IMR-90 (cell line): ENCODE data around the gene TP73. TPM values are rescaled to one million over a fixed set of nuclear protein-coding genes. Genes with fewer than 3 reads are reported as not detected.
"Not testable (repeated sequence)": the region's sequence is repeated elsewhere in the genome, so short reads cannot be mapped to it uniquely, and the experiment has no call there.

ENCODE experiments used
- ATAC-seq: fragments of 200-7000 bp; cut with Tn5 transposase; 2 replicates; pipeline ENCODE4 v1.9.1; 2020; ENCODE audit warnings: low read depth, mild to moderate bottlenecking, moderate library complexity
- BruUV-seq: library from RNA; stranded (reverse); fragments of 400-500 nt; replicated peaks from 2 replicates; lab custom pipeline; 2021; lab: Mats Ljungman, UMichigan
- CTCF ChIA-PET: fragments of 300-600 bp; formaldehyde crosslinking; extraction: SDS; loops from one replicate; lab custom pipeline; 2021; ENCODE audit warnings: antibody characterized with exemption; lab: Yijun Ruan, JAX
- POLR2A ChIA-PET: fragments of 300-600 bp; sonication (Branson Sonifier 250); formaldehyde crosslinking; loops from one replicate; lab custom pipeline; 2022; ENCODE audit warnings: antibody characterized with exemption; ENCODE audit not compliant: unreplicated experiment; lab: Charles Lee
- DNase-seq: peaks from one replicate; pipeline ENCODE4 v3.0.0; 2013
- H2AFZ ChIP-seq: replicated peaks from 2 replicates; pipeline ENCODE3; 2013; ENCODE audit warnings: low read length, mild to moderate bottlenecking; ENCODE audit not compliant: poor library complexity
- H2AK5ac ChIP-seq: 2 replicates; pipeline ENCODE4 v1.6.1; 2013; ENCODE audit warnings: low read depth, low read length, inconsistent platforms
- H2AK9ac ChIP-seq: replicated peaks from 2 replicates; pipeline ENCODE3; 2013; ENCODE audit warnings: mild to moderate bottlenecking, low read depth, low read length, moderate library complexity; ENCODE audit not compliant: poor library complexity
- H2BK120ac ChIP-seq: 2 replicates; pipeline ENCODE4 v1.6.1; 2013; ENCODE audit warnings: low read depth, low read length, inconsistent platforms
- H2BK15ac ChIP-seq: 3 replicates; pipeline ENCODE4 v1.6.1; 2013; ENCODE audit warnings: low read depth, low read length, inconsistent platforms
- H2BK20ac ChIP-seq: 2 replicates; pipeline ENCODE4 v1.6.1; 2013; ENCODE audit warnings: low read depth, mild to moderate bottlenecking, inconsistent platforms, low read length, moderate library complexity
- H2BK5ac ChIP-seq: 2 replicates; pipeline ENCODE4 v1.6.1; 2013; ENCODE audit warnings: mild to moderate bottlenecking, low read depth, low read length, inconsistent platforms; ENCODE audit not compliant: poor library complexity, severe bottlenecking
- H3K14ac ChIP-seq: replicated peaks from 2 replicates; pipeline ENCODE4 v1.6.1; 2013; ENCODE audit warnings: low read depth, low read length, inconsistent platforms
- H3K18ac ChIP-seq: 2 replicates; pipeline ENCODE4 v1.6.1; 2013; ENCODE audit warnings: low read depth, low read length, control low read depth
- H3K23ac ChIP-seq: 2 replicates; pipeline ENCODE4 v1.6.1; 2013; ENCODE audit warnings: low read depth, low read length, inconsistent platforms
- H3K27ac ChIP-seq: 2 replicates; pipeline ENCODE4 v1.5.1; 2013; ENCODE audit warnings: mild to moderate bottlenecking, control low read depth, low read length; ENCODE audit not compliant: insufficient read depth
- H3K27me3 ChIP-seq: 2 replicates; pipeline ENCODE4 v1.6.1; 2013; ENCODE audit warnings: low read length; ENCODE audit not compliant: control insufficient read depth, insufficient read depth
- H3K36me3 ChIP-seq: 2 replicates; pipeline ENCODE4 v1.6.1; 2013; ENCODE audit warnings: low read length, mixed read lengths; ENCODE audit not compliant: control insufficient read depth, insufficient read depth
- H3K4ac ChIP-seq: 2 replicates; pipeline ENCODE4 v1.6.1; 2013; ENCODE audit warnings: low read depth, low read length, inconsistent platforms
- H3K4me1 ChIP-seq: 2 replicates; pipeline ENCODE4 v1.6.1; 2013; ENCODE audit warnings: low read length, mixed read lengths; ENCODE audit not compliant: control insufficient read depth, insufficient read depth
- H3K4me2 ChIP-seq: 2 replicates; pipeline ENCODE4 v1.6.1; 2013; ENCODE audit warnings: low read depth, mild to moderate bottlenecking, control low read depth, low read length, moderate library complexity
- H3K4me3 ChIP-seq: 2 replicates; pipeline ENCODE4 v1.5.1; 2013; ENCODE audit warnings: low read depth, mild to moderate bottlenecking, control low read depth, low read length, moderate library complexity; ENCODE audit not compliant: insufficient read depth
- H3K56ac ChIP-seq: 2 replicates; pipeline ENCODE4 v1.6.1; 2013; ENCODE audit warnings: low read length, inconsistent platforms; ENCODE audit not compliant: insufficient read depth; ENCODE audit errors: extremely low read depth
- H3K79me1 ChIP-seq, 2 experiments: 2 replicates each; pipeline ENCODE4 v1.6.1; 2013; ENCODE audit warnings: low read length in 2 of 2, inconsistent platforms in 1 of 2, low read depth in 1 of 2
- H3K9ac ChIP-seq: 2 replicates; pipeline ENCODE4 v1.6.1; 2013; ENCODE audit warnings: low read depth, low read length, control low read depth
- H3K9me1 ChIP-seq: 2 replicates; pipeline ENCODE4 v1.6.1; 2013; ENCODE audit warnings: low read length, inconsistent platforms; ENCODE audit not compliant: insufficient read depth
- H3K9me3 ChIP-seq: 2 replicates; pipeline ENCODE4 v1.6.1; 2013; ENCODE audit warnings: low read length; ENCODE audit not compliant: control insufficient read depth, insufficient read depth
- H4K20me1 ChIP-seq: 2 replicates; pipeline ENCODE4 v1.6.1; 2013; ENCODE audit warnings: low read length, inconsistent platforms; ENCODE audit not compliant: insufficient read depth
- H4K5ac ChIP-seq: 2 replicates; pipeline ENCODE4 v1.6.1; 2013; ENCODE audit warnings: mild to moderate bottlenecking, low read depth, low read length, control low read depth
- H4K8ac ChIP-seq, 2 experiments: 2 replicates each; pipeline ENCODE4 v1.6.1; 2013; ENCODE audit warnings: low read depth in 2 of 2, low read length in 2 of 2, control low read depth in 1 of 2, inconsistent platforms in 1 of 2
- H4K91ac ChIP-seq: 2 replicates; pipeline ENCODE4 v1.6.1; 2013; ENCODE audit warnings: low read depth, low read length, inconsistent platforms; ENCODE audit not compliant: insufficient read depth
- RAD21 ChIP-seq: IDR thresholded peaks from 2 replicates; pipeline ENCODE4 v1.6.1; 2012; ENCODE audit warnings: low read length, improper control_type of control experiment
- SMC3 ChIP-seq: fragments of 150-350 bp; IDR thresholded peaks from 2 replicates; pipeline ENCODE4 v1.6.1; 2016; ENCODE audit warnings: low read depth, mild to moderate bottlenecking, antibody characterized with exemption, low read length, moderate library complexity
- WGBS, 2 experiments: methylation state at CpG; one replicate each; pipeline versions ENCODE4 v1.1.5 to v1.1.7; 2013; ENCODE audit warnings: missing lambda C conversion rate in 2 of 2; ENCODE audit not compliant: insufficient read length in 1 of 2; ENCODE audit errors: extremely low coverage in 2 of 2; 5-methylcytosine and 5-hydroxymethylcytosine counted together
- dilution Hi-C: fragments of 300-500 bp; cut with HindIII; formaldehyde crosslinking; loops from one replicate; pipeline ENCODE4 v1.14.3; 2018; ENCODE audit warnings: low sequenced_read_pairs; ENCODE audit not compliant: unreplicated experiment
- in situ Hi-C: fragments of 300-500 bp; cut with MboI; formaldehyde crosslinking; loops from 3 replicates; pipeline ENCODE4 v1.14.3; 2019; ENCODE audit warnings: low sequenced_read_pairs, inconsistent platforms, mixed read lengths
- intact Hi-C: fragments of 100-400 bp; cut with micrococcal nuclease; formaldehyde crosslinking; loops from 2 replicates; pipeline ENCODE4 v1.10.0; 2022
- polyA plus RNA-seq, 3 experiments: library from polyadenylated mRNA; depleted of rRNA; stranded (reverse); fragments of >200 nt; gene quantifications; 2 replicates each; pipeline ENCODE4 v1.2.3, GENCODE V29; 2012; ENCODE audit warnings: low replicate concordance in 1 of 3
- total RNA-seq: library from RNA; depleted of rRNA; stranded (reverse); fragments of >200 nt; gene quantifications from 2 replicates; pipeline ENCODE4 v1.2.3, GENCODE V29; 2012
- TF ChIP-seq, protein P1 (sequence below): conservative IDR thresholded peaks from 2 replicates; pipeline ENCODE4 v1.5.1; 2012; ENCODE audit warnings: mild to moderate bottlenecking, low read depth, low read length, improper control_type of control experiment

TP73 gene
- total and polyA plus RNA-seq, 2 of the 4 experiments (the other 2 are of a cell fraction), result not detected

DNA sequence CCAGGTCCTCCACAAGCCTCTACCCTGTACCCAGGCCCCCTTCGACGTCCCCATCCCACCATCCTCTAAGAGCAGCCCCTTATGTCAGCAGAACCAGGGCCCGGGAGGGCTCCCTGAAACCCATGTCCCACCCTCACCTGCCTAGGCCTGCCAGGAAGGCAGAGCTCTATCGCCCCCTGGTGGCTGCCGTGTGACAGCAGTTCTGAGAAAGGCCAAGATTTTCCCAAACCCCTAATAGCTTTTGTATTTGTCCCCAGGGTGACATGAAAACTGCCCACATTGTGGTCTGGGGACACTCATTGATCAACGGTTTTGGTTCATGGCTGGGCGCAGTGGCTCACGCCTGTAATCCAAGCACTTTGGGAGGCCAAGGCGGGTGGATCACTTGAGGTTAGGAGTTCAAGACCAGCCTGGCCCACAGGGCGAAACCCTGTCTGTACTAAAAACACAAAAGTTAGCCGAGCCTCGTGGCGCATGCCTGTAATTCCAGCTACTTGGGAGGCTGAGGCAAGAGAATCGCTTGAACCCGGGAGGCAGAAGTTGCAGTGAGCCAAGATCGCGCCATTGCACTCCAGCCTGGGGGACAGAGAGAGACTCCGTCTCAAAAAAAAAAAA is 72.2 kb downstream of the TP73 start:
- H4K20me1 ChIP-seq, H2BK20ac ChIP-seq, H4K91ac ChIP-seq, H2AK5ac ChIP-seq, H4K5ac ChIP-seq, H3K36me3 ChIP-seq, H3K9me1 ChIP-seq, H3K56ac ChIP-seq, H3K23ac ChIP-seq, H3K4me3 ChIP-seq, BruUV-seq, H3K79me1 ChIP-seq, H3K9ac ChIP-seq, dilution Hi-C loops, H3K4ac ChIP-seq, H3K14ac ChIP-seq, in situ Hi-C loops, H3K27me3 ChIP-seq, H3K4me2 ChIP-seq, H3K27ac ChIP-seq, POLR2A ChIA-PET, H2BK120ac ChIP-seq, H3K9me3 ChIP-seq, H2BK15ac ChIP-seq, H3K18ac ChIP-seq, H4K8ac ChIP-seq, H3K4me1 ChIP-seq, H2BK5ac ChIP-seq: not testable (repeated sequence)
- 3% methylated on average over 5 of the region's 18 CpGs; no CpG with 5 or more reads in 1 of the 2 experiments for WGBS, 2 experiments
- DNase-seq (peak; percentile 45), ATAC-seq (peak; percentile 82)
- TF ChIP-seq RAD21, result peak; percentile 73
- TF ChIP-seq SMC3, result peak; percentile 56
- TF ChIP-seq, protein P1, sequence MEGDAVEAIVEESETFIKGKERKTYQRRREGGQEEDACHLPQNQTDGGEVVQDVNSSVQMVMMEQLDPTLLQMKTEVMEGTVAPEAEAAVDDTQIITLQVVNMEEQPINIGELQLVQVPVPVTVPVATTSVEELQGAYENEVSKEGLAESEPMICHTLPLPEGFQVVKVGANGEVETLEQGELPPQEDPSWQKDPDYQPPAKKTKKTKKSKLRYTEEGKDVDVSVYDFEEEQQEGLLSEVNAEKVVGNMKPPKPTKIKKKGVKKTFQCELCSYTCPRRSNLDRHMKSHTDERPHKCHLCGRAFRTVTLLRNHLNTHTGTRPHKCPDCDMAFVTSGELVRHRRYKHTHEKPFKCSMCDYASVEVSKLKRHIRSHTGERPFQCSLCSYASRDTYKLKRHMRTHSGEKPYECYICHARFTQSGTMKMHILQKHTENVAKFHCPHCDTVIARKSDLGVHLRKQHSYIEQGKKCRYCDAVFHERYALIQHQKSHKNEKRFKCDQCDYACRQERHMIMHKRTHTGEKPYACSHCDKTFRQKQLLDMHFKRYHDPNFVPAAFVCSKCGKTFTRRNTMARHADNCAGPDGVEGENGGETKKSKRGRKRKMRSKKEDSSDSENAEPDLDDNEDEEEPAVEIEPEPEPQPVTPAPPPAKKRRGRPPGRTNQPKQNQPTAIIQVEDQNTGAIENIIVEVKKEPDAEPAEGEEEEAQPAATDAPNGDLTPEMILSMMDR, result peak; percentile 84
- intact Hi-C loops, result loop anchor here (5.0 to 10.0 kb wide), 3 partner anchors 160 to 272 kb away; partner anchors contain the start of gene ARHGEF16
- peak overlapping the region; percentile 65 for H2AK9ac ChIP-seq
- H2AFZ ChIP-seq, result peak overlapping the region; percentile 63
- CTCF ChIA-PET, result interaction anchor here (0.6 to 1.5 kb wide), 8 partner anchors 10 to 82 kb away, joined by 3 to 10 read pairs (median 4); no protein-coding TSS in a partner anchor
